HEK293 (cell line): Measurements from ENCODE around the gene ARHGEF4.

Source experiments
- GFI1B ChIP-seq: fragments of 450-650 bp; formaldehyde crosslinking; IDR thresholded peaks from 2 replicates; pipeline ENCODE4 v1.5.1; 2016; ENCODE audit warnings: missing biosample characterization, missing genetic modification characterization
- HOXA7 ChIP-seq: sonication (generic); formaldehyde crosslinking; IDR thresholded peaks from 2 replicates; pipeline ENCODE4 v1.8.1; 2022; ENCODE audit warnings: missing genetic modification reagents, borderline replicate concordance
- PRDM1 ChIP-seq: fragments of 450-650 bp; formaldehyde crosslinking; IDR thresholded peaks from 2 replicates; pipeline ENCODE4; 2016; ENCODE audit warnings: missing biosample characterization, missing genetic modification characterization
- REPIN1 ChIP-seq: fragments of 450-650 bp; formaldehyde crosslinking; IDR thresholded peaks from 2 replicates; pipeline ENCODE4 v1.5.1; 2017; ENCODE audit warnings: missing biosample characterization, missing genetic modification characterization, low read depth
- SP2 ChIP-seq: fragments of 450-650 bp; formaldehyde crosslinking; IDR thresholded peaks from 2 replicates; pipeline ENCODE4 v1.5.1; 2016; ENCODE audit warnings: missing biosample characterization, missing genetic modification characterization
- ZNF121 ChIP-seq: fragments of 450-650 bp; formaldehyde crosslinking; IDR thresholded peaks from 2 replicates; pipeline ENCODE4 v1.5.1; 2016; ENCODE audit warnings: missing biosample characterization, missing genetic modification characterization
- ZNF202 ChIP-seq: fragments of 450-650 bp; formaldehyde crosslinking; IDR thresholded peaks from 2 replicates; pipeline ENCODE4 v1.5.1; 2016; ENCODE audit warnings: missing biosample characterization, missing genetic modification characterization, borderline replicate concordance
- ZNF274 ChIP-seq, 2 experiments: fragments of 200-500 bp in 1 of 2; fragments of 450-650 bp in 1 of 2; sonication (Bioruptor generic) in 1 of 2; formaldehyde crosslinking in 1 of 2; IDR thresholded peaks; 2 replicates each; pipeline versions ENCODE4 v1.5.1 to v1.6.1; 2014 to 2016; ENCODE audit warnings: borderline replicate concordance in 1 of 2, inconsistent platforms in 1 of 2, low read length in 1 of 2, missing biosample characterization in 1 of 2, missing genetic modification characterization in 1 of 2
- ZNF677 ChIP-seq: fragments of 450-650 bp; IDR thresholded peaks from 2 replicates; pipeline ENCODE4 v1.5.0; 2018; ENCODE audit warnings: missing biosample characterization, mild to moderate bottlenecking, missing genetic modification characterization, moderate library complexity
- TF ChIP-seq, protein P1 (sequence below): fragments of 450-650 bp; formaldehyde crosslinking; IDR thresholded peaks from 2 replicates; pipeline ENCODE4 v1.5.1; 2016; ENCODE audit warnings: missing biosample characterization, missing genetic modification characterization
- TF ChIP-seq, protein P2 (sequence below): fragments of 450-650 bp; formaldehyde crosslinking; IDR thresholded peaks from 2 replicates; pipeline ENCODE4 v1.5.1; 2016; ENCODE audit warnings: missing biosample characterization, missing genetic modification characterization

DNA sequence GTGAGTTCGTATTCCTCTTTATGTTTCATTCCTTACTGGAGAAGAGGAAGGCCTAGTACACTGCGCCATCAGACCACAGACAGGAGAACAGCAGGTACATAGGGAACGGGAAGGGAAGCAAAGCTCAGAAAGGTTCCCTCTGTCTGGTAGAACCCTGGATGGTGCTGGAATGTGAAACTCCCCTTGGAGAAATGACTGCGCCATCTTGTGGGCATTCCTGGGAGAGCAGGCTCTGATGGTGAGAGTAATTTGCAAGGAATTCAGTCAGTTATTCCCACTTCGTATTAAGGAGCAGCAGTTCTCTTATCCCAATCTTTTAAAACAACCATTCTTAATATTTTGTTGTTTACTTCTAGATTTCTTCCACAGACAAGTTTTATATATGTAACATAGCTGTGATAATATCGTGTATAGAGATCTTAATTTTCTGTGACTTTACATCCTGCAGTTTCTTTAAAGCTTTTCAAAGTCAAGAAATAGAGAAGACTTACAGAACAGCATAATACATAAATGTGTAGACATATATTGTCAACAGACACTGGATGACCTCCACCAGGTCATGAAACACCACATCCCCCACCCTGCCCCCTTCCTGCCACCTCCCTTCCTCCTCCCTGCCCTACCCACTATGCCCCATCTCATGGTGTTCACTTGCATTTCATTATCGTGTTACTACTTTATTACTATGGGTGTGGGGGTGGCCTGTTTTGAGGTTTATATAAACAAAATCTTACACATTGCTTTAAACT is 83.9 kb downstream of the ARHGEF4 start:
- TF ChIP-seq SP2: no peak
- no peak for TF ChIP-seq REPIN1 (tag by site-specific recombination)
- no peak for TF ChIP-seq PRDM1 (tag by site-specific recombination)
- TF ChIP-seq ZNF121 (tag by site-specific recombination): no peak
- no peak for TF ChIP-seq HOXA7 (CRISPR knock-in tag)
- no peak for TF ChIP-seq ZNF677 (tag by site-specific recombination)
- TF ChIP-seq, protein P1, sequence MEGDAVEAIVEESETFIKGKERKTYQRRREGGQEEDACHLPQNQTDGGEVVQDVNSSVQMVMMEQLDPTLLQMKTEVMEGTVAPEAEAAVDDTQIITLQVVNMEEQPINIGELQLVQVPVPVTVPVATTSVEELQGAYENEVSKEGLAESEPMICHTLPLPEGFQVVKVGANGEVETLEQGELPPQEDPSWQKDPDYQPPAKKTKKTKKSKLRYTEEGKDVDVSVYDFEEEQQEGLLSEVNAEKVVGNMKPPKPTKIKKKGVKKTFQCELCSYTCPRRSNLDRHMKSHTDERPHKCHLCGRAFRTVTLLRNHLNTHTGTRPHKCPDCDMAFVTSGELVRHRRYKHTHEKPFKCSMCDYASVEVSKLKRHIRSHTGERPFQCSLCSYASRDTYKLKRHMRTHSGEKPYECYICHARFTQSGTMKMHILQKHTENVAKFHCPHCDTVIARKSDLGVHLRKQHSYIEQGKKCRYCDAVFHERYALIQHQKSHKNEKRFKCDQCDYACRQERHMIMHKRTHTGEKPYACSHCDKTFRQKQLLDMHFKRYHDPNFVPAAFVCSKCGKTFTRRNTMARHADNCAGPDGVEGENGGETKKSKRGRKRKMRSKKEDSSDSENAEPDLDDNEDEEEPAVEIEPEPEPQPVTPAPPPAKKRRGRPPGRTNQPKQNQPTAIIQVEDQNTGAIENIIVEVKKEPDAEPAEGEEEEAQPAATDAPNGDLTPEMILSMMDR: peak; percentile 53
- TF ChIP-seq ZNF202: no peak
- TF ChIP-seq GFI1B (tag by site-specific recombination): no peak
- TF ChIP-seq ZNF274 (IDR thresholded peaks at IDR 0.05; ENCODE audit: low read length): no peak
- no peak for TF ChIP-seq ZNF274 (tag by site-specific recombination; IDR thresholded peaks at IDR 0.05; ENCODE audit: borderline replicate concordance)
- TF ChIP-seq, protein P2, sequence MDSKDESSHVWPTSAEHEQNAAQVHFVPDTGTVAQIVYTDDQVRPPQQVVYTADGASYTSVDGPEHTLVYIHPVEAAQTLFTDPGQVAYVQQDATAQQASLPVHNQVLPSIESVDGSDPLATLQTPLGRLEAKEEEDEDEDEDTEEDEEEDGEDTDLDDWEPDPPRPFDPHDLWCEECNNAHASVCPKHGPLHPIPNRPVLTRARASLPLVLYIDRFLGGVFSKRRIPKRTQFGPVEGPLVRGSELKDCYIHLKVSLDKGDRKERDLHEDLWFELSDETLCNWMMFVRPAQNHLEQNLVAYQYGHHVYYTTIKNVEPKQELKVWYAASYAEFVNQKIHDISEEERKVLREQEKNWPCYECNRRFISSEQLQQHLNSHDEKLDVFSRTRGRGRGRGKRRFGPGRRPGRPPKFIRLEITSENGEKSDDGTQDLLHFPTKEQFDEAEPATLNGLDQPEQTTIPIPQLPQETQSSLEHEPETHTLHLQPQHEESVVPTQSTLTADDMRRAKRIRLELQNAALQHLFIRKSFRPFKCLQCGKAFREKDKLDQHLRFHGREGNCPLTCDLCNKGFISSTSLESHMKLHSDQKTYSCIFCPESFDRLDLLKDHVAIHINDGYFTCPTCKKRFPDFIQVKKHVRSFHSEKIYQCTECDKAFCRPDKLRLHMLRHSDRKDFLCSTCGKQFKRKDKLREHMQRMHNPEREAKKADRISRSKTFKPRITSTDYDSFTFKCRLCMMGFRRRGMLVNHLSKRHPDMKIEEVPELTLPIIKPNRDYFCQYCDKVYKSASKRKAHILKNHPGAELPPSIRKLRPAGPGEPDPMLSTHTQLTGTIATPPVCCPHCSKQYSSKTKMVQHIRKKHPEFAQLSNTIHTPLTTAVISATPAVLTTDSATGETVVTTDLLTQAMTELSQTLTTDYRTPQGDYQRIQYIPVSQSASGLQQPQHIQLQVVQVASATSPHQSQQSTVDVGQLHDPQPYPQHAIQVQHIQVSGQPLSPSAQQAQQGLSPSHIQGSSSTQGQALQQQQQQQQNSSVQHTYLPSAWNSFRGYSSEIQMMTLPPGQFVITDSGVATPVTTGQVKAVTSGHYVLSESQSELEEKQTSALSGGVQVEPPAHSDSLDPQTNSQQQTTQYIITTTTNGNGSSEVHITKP (tag by site-specific recombination): no peak
